Dermis blood vessel endothelial cell (primary cell): ENCODE data around the gene BGN. TPM values are rescaled to one million over a fixed set of nuclear protein-coding genes. Genes with fewer than 3 reads are reported as not detected.

ENCODE experiments used
- DNase-seq: peaks from one replicate; pipeline ENCODE4 v3.0.0; 2010
- total RNA-seq: library from RNA; depleted of rRNA; stranded (reverse); fragments of >200 nt; gene quantifications from 2 replicates; pipeline ENCODE4 v1.2.3, GENCODE V29; 2014

The BGN gene
- 27.4 and 53.9 TPM in 2 replicates for total RNA-seq

GRCh38 chrX:153494541-153495361 is at the start of gene BGN:
BGN (plus strand) TSS chrX:153494980; CDS start chrX:153504632, 9,652 bp downstream.
- DNase-seq: peak; percentile 71

- DNase-seq: no peak
These were observed 49.5 kb upstream of the BGN start for GRCh38 chrX:153445106-153445855.

- no peak for DNase-seq
These were observed 48.7 kb upstream of the BGN start, which contains the start of gene TREX2 for GRCh38 chrX:153445856-153446635. TREX2 (minus strand) TSS chrX:153446056; CDS start chrX:153445430, 626 bp downstream.

GRCh38 chrX:153446636-153446936 is 48.2 kb upstream of the BGN start:
- DNase-seq: no peak

- DNase-seq: no peak
These were observed 47.7 kb upstream of the BGN start for GRCh38 chrX:153446950-153447580.

GRCh38 chrX:153447581-153447960 is 47.2 kb upstream of the BGN start:
- no peak for DNase-seq

GRCh38 chrX:153448556-153449367 is 46.0 kb upstream of the BGN start:
- DNase-seq: no peak

GRCh38 chrX:153449368-153450113 is 45.2 kb upstream of the BGN start:
- DNase-seq: no peak

GRCh38 chrX:153450114-153450948 is 44.4 kb upstream of the BGN start:
- no peak for DNase-seq

GRCh38 chrX:153450949-153451277 is 43.9 kb upstream of the BGN start:
- DNase-seq: no peak

GRCh38 chrX:153454901-153455550 is 39.8 kb upstream of the BGN start:
- DNase-seq: no peak

- DNase-seq: no peak
These were observed 39.2 kb upstream of the BGN start for GRCh38 chrX:153455571-153455970.

GRCh38 chrX:153456161-153456560 is 38.6 kb upstream of the BGN start:
- DNase-seq: no peak

- DNase-seq: no peak
These were observed 38.1 kb upstream of the BGN start for GRCh38 chrX:153456704-153457103.

- DNase-seq: no peak
These were observed 37.5 kb upstream of the BGN start for GRCh38 chrX:153457136-153457825.

GRCh38 chrX:153457827-153458466 is 36.8 kb upstream of the BGN start:
- no peak for DNase-seq

GRCh38 chrX:153458476-153458875 is 36.3 kb upstream of the BGN start:
- no peak for DNase-seq

GRCh38 chrX:153459986-153460385 is 34.8 kb upstream of the BGN start:
- DNase-seq: peak; percentile 73

- DNase-seq: peak; percentile 71
These were observed 34.0 kb upstream of the BGN start for GRCh38 chrX:153460826-153461225.
